Activated T-cell treated with anti-CD3 and anti-CD28 coated beads for 48 hours (primary cell): ENCODE data around the gene PTPRE.

ENCODE experiments used
- DNase-seq: peaks from one replicate; pipeline ENCODE4 v3.0.0-alpha.2; 2020; ENCODE audit warnings: low read depth

The PTPRE gene

GRCh38 chr10:127926455-127926854 lies 19.6 kb downstream of the PTPRE start:
- DNase-seq = no peak

DNA sequence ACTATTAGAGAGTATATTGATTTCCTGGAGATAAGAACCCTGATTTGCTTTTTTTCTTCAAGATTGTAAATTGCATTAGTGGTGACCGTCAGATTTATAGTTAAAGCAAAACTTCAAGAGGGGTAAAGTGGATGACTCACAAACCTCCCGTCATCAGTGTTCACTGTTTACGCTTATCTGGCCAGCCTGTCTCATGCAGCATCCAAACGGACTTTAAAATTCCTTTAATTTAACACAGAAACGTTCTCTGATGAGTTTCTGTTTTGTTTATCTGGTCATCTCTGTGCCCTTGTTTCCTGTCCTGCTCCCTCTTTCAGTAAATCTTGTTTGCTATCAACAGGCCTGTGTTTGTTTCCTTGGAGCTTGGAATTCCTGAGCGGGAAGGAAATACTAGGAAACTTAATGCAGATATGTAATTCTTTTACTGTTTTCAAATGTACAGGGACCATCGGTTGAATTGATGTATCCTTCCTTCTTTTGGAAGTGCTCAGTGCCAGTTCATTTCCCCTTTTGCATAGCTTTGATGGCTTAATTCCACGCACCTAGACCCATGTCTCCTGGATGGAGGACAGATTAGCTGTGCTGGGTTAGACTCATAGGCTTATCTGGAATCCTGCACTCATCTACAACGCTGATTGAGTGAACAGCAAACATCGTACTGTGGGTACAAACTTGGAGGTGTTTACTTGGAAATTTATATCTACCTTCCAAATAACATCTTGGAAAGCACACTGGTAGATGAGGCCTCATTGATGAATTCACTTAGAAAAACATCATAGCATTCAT lies 21.3 kb downstream of the PTPRE start:
- no peak for DNase-seq

DNA sequence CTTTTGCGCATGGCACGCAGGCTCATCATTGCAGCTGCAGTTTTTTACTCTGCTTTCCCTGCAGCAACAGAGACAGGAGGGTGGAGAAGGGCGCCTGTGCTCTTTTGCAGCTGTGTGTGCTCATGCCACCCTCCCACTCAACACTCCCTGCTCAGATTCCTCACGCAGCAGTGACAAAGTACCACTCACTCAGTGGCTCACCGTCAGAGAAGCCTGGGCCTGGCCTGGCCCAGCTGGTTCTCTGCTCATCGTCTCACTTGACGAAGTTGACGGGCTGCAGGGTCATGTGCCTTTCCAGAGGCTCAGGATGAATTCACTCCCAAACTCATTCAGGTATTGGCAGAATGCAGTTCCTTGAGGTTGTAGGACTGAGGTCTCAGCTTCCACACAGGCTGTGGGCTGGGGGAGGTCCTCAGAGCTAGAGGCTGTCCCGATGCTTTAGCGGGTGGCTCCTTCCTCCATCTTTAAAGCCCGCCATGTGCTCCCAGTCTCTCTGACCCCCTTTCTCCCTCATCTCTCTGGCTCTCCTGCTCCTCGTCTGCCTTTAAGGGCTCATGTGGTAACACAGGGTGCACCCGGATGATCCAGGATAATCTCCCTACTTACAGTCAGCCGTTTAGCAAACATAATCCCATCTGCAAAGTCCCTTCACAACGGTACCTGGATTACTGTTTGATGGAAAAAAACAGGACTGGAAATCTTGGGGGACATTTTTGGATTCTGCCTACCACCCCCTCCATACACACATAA lies 25.8 kb downstream of the PTPRE start:
- DNase-seq = no peak

- no peak for DNase-seq
These were observed 26.4 kb downstream of the PTPRE start for GRCh38 chr10:127933271-127933670.

DNA sequence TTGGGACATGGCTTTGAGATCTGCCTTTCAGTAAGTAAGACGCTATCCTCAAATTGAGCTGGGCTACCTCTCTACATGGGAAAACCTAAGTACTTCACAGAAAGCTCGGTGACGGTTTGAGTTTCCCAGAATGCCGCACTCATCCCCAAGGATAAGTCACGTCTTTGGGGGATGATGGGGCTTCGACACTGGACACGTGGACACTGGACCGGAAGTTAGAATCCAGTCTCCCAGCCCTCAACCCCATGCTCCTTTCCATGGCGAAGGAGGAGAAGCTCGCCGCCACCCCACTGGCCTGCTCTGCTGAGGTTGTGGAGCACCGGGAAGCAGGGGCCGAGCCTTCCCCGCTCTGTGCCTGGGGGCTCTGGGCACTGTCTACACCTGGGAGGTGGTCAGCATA lies 27.5 kb downstream of the PTPRE start:
- no peak for DNase-seq

DNA sequence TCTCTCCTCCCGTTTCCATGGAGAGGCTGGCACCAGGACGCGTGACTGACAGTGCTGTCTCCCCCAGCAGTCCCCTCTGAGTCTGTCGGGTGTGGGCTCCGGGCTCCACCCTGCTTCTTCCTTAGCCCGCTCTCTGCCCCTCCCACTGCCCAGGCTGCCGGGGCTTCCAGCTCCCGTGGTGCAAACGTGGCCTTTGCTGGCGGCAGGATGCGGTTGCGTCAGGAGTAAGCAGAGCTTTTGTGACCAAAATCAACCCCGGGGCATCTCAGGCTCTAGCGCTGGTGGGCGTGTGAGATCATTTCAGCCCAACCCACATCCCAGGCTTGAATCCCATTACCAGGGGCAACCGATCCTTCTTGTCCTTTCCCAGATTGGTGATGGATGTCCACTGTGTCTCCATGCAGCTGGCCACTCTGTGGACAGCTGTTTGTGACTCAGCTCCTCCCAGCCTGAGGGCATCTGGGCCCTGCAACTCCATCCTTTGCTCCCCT lies 28.2 kb downstream of the PTPRE start:
- no peak for DNase-seq

DNA sequence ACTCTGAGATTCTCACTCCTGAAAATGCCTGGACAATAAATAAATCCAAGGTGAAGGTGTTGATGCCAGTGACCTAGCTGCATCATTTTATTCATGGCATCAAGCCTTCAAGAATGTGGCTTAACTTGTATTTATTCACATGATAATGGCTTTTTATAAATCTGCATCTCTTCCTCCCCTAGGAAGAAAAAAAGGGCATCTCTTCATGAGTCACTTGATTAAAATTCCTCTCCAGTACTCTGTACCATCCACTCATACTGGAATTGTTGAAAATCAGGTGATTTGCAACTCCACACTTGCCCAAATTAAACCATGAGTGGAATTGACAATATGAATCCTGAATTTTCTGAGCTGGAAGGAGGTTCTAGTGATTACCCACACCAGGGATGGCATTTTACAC lies 30.2 kb downstream of the PTPRE start:
- no peak for DNase-seq

DNA sequence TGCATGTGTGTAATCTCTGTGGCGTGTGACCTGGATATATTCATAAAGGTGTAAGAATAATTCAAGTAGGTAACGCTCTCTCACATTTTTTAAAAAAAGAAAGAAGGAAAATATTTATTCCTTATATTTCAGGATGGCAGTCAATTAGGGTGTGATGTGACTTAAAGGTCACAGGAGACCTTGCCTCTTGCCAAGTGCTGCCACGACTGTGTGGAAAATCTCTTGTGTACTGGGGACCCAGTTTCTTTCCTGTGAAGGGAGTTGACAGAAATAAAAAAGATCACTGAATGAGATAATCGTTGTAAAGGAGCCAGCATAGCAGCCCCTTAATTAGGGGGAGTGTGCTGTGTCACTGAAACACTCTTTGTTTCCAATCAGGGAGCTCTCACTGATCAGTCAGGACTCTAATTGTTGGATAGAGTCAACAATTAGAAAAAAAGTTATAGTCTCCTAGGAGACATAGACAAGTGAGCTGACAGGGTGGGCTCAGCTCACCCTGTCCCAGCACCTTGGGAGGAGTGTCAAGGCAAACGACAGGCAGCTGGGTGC lies 31.1 kb downstream of the PTPRE start:
- DNase-seq = no peak

- no peak for DNase-seq
These were observed 33.0 kb downstream of the PTPRE start for GRCh38 chr10:127939786-127940330.

DNA sequence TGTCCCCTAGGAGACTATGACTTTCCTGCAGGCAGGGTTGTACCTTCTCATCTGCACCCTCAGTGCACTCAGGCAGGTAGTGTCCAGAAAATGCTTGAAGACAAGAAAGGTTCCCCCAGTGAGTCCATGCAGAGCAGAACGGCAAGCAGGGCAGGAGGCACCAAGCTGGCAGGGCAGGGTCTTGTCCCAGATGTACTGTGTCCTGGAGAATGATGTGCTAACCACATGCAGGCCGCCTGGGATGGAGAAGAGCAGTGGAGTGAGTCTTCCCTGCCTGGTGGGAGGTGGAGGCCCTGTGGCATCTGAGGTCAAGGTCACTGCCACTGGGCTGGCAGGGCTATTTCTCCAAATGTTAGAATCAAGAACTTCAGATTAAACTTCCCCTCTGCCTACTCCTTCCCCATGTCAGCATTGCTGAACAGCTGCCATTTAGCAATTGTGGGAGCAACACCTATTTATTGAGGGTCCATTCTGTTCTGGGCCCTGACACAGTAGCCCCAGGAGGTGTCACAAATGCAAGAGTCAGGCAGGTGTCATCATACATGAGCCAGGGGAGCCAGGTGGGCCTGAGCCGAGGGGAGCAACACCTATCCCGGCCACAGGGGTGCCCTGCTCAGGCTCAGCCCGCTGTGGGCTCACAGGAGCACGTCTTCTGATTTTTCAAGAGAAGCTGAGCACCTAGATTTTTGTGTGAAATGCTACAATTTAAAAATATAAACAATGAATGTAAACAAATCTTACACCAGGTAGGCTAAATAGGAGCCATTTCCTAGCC lies 34.1 kb downstream of the PTPRE start:
- DNase-seq = no peak

DNA sequence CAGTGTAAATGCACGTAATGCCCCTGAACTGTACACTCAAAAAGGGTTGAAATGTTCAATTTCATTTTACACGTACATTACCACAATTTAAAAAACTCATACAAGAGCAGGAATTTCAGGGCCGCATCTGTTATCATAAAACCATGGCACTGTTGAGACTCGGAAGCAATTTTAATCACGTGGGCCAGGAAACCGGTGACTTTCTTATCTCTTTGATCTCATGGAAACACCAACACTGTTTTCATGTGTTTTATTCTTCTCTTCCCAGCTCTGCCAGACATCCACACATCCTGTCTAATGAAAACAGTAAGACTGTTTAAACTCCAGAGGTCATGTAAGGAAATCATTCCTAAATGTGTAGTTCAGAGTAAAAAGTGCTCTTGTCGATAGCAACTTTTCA lies 35.9 kb downstream of the PTPRE start:
- no peak for DNase-seq

- DNase-seq = no peak
These were observed 36.5 kb downstream of the PTPRE start for GRCh38 chr10:127943336-127943910.

- no peak for DNase-seq
These were observed 37.4 kb downstream of the PTPRE start for GRCh38 chr10:127944256-127944655.

DNA sequence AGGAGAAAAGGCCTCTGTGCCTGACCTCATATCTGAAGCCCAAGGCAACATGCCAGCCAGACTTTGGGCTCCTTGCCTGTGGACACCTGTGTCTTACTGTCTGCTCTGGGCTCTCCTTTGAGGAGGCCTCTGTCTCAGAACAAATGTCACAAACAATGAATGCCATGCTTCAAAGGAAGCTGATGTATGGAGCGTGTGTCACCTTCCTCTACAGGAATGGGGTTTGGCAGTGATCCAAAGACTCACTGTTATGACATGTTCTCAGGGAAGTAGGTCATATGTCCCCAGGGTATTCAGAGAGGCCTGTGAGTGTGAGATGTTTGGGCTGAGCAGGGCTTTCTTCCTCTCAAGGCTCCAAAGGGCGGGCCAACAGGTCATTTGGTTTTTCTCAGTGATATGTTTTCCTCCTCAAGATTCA lies 38.4 kb downstream of the PTPRE start:
- no peak for DNase-seq

- no peak for DNase-seq
These were observed 39.2 kb downstream of the PTPRE start for GRCh38 chr10:127945948-127946711.

GRCh38 chr10:127947211-127947610 lies 40.3 kb downstream of the PTPRE start:
- no peak for DNase-seq

DNA sequence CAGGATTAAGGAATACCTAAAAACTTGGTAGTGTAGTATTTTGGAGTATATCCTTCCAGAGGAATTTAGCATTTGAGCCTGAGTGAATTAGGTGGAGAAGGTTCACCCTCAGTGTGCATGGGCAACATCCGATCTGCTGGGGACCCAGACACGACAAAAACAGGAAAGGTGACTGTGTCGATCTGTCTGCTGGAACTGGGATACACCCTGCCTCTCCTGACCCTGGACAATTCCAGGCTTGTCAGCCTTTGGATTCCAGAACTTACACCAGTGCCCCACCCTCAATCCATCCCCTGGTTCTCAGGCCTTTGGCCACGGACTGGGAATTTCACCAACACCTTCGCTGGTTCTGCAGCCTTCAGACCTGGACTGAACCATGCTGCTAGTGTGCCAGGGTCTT lies 41.9 kb downstream of the PTPRE start:
- no peak for DNase-seq

DNA sequence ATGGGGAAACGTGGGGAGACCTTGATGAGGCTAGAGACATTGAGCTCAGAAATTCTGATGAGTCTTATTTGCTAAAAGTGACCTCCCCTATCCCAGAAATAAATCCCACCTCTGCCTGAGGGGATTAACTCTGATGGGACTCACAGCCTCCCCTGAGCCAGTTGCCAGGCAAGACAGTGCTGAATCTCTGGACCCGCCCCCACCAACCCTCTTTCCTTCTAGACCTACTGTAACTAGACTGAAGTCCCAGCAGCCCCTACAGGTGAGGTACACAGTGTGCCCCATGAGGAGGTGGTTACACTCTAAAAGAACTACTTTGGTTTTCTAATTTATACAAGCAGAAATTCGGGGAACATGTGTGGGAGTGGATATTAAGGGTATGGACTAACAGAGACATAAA lies 42.9 kb downstream of the PTPRE start:
- DNase-seq = no peak

GRCh38 chr10:127951861-127952574 lies 45.1 kb downstream of the PTPRE start:
- DNase-seq = no peak

- DNase-seq = no peak
These were observed 45.6 kb downstream of the PTPRE start for GRCh38 chr10:127952575-127952869.
